ENCODE measurements around the gene CAPZA2.

- TF ChIP-seq FOXK1 (CRISPR knock-in tag; IDR thresholded peaks at IDR 0.05; ENCODE audit: borderline replicate concordance) (no peak), CTCF (IDR thresholded peaks at IDR 0.05 in 2 of 3, conservative IDR thresholded peaks at IDR 0.05 in 1 of 3; ENCODE audit: insufficient read depth in 2 of 3, low read depth in 1 of 3, low read length in 3 of 3) (peak in 1 of 3 experiments; percentile 20; a peak in 2 of 6 replicates), ZNF23 (CRISPR knock-in tag; IDR thresholded peaks at IDR 0.05) (no peak), POLR2A (conservative IDR thresholded peaks at IDR 0.05) (no peak), MAX (CRISPR knock-in tag; IDR thresholded peaks at IDR 0.05) (no peak), ZNF77 (CRISPR knock-in tag; IDR thresholded peaks at IDR 0.05) (no peak), MAFG (tag; conservative IDR thresholded peaks at IDR 0.05) (no peak)
- TF ChIP-seq, protein P1, sequence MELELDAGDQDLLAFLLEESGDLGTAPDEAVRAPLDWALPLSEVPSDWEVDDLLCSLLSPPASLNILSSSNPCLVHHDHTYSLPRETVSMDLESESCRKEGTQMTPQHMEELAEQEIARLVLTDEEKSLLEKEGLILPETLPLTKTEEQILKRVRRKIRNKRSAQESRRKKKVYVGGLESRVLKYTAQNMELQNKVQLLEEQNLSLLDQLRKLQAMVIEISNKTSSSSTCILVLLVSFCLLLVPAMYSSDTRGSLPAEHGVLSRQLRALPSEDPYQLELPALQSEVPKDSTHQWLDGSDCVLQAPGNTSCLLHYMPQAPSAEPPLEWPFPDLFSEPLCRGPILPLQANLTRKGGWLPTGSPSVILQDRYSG (tag; conservative IDR thresholded peaks at IDR 0.05; ENCODE audit: low read depth): no peak
Measured at GRCh38 chr7:116862951-116863670, 724 bp downstream of the CAPZA2 start.

Data from K562 (cell line).